ENCODE results near the gene R3HDM4. TPM values are rescaled to one million over a fixed set of nuclear protein-coding genes. Genes with fewer than 3 reads are reported as not detected.

The R3HDM4 gene
- total RNA-seq = 35.3 and 49.0 TPM in 2 replicates

DNA sequence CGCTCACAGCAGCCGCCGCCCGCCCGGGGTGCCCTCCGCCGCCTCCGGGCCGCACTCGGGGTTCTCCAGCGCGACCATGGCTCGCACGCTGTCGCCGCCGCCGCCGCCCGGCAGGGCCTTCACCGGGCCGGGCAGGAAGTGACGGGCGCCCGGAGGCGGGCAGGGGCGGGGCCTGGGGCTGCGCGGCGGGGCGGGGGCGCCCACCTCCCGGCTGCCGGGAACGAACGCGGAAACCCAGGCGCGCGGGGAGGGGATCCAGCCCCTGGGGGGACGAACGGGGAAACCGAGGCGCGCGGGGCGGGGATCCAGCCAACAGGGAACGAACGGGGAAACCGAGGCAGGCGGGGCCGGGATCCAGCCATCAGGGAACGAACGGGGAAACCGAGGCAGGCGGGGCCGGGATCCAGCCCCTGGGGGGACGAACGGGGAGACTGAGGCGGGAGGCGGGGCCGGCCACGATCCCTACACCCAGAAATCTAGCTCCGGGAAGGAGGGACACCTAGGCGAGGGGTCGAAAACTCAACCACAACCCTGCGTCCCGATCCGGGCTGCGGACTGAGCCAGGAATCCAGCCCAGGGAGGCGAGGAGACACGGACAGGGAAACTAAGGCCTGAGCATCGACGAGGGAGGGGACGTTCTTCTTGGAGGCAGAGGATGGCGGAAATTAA is at the start of gene R3HDM4:
Gene R3HDM4 (minus strand): TSS at position 140 of the 669 bp plus-strand sequence. CDS start 62 bp downstream, at position 78.

DNA sequence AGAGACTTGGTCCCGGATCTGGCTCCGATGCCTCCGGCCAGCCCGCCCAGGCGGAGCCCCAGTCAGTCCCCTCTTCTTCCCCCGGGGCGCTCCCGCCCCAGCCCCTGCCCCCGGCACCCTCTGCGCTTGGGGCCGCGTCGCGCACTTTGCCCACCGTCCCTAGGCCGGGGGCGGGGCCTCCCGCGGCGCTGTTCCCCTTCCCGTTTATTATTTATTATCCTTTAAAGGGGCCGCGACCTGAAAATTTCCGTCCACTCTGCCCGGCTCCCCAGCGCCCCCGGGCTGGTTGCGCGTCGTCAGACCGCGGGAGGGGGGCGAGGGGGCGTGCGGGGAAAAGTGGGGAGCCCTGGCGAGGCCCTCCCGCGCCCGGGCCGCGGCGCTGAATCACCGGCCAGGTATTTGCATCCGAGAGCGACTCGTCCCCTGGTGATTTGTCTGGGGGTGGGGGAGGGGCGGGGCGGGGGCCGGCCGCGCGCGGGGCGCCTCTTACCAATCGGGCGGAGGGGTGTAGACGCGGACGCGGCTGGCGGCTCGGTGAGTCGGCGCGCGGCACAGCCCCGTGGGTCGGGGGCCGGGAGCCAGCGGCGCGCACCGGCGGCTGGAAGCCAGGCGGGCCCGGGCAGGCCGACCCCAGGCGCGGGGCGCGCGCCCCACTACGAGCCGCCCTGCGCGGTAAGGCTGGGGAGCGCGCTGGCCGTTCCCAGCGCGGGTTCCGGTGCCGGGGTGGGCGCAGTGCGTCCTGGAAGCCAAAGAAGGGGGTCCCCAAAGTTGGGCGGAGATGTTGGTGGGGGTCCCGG is 12.7 kb upstream of the R3HDM4 start, which contains the start of gene ARID3A:
Gene ARID3A (plus strand): TSS at position 510 of the 797 bp plus-strand sequence. CDS start 3,494 bp downstream, outside the sequence.

GRCh38 chr19:917323-918151 is 4.5 kb upstream of the R3HDM4 start, which contains the start of gene KISS1R:
Gene KISS1R (plus strand): TSS chr19:917333. CDS start chr19:917503, 170 bp downstream.

DNA sequence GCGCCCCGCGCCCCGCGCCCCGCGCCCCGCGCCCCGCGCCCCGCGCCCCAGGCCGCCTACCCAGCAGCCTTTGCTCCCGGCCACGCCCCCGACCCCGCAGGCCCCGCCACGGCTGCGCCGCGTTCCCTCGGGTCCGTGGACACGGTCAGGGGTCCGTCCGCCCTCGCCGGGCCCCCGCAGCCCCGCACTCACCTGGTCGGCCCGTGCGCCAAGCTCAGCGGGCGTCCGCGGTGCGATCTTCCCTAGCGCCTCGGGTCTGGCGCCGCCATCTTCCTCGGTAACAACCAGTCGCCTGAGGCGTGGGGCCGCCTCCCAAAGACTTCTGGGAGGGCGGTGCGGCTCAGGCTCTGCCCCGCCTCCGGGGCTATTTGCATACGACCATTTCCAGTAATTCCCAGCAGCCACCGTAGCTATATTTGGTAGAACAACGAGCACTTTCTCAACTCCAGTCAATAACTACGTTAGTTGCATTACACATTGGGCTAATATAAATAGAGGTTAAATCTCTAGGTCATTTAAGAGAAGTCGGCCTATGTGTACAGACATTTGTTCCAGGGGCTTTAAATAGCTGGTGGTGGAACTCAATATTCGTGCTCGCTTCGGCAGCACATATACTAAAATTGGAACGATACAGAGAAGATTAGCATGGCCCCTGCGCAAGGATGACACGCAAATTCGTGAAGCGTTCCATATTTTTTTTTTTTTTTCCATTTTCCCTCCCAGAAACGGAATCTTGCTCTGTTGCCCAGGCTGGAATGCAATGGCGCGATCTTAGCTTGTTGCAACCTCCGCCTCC is 19.9 kb downstream of the R3HDM4 start, which contains the start of the genes MED16 and RNU6-9:
Gene MED16 (minus strand): TSS at position 294 of the 796 bp plus-strand sequence. CDS start 2,056 bp downstream, outside the sequence.
Gene RNU6-9 (plus strand): TSS at position 591 of the 796 bp plus-strand sequence.

GRCh38 chr19:858868-859843 is 53.9 kb downstream of the R3HDM4 start, which contains the start of gene CFD:
Gene CFD (plus strand): TSS chr19:859664. CDS start chr19:859690, 26 bp downstream.

DNA sequence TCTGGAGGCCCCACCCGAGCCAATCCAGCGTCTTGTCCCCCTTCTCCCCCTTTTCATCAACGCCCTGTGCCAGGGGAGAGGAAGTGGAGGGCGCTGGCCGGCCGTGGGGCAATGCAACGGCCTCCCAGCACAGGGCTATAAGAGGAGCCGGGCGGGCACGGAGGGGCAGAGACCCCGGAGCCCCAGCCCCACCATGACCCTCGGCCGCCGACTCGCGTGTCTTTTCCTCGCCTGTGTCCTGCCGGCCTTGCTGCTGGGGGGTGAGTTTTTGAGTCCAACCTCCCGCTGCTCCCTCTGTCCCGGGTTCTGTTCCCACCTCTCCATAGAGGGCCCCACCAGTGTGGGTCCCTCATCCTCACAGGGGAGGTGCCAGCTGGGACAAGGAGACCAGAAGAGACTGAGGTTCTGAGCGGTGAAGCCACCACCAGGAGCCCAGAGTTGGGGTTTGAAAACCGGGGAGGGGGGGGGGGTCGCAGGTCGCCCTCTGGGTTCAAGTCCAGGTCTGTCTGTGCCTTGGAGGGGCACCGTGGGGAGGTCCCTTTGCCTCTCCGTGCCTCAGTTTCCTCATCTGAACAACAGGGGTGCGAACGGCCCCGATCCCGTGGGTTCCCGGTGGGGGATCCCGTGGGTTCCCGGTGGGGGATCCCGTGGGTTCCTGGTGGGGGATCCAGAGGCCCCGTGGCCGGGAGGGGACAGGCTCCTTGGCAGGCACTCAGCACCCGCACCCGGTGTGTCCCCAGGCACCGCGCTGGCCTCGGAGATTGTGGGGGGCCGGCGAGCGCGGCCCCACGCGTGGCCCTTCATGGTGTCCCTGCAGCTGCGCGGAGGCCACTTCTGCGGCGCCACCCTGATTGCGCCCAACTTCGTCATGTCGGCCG is 60.6 kb downstream of the R3HDM4 start, which contains the start of gene ELANE:
Gene ELANE (plus strand): TSS at position 168 of the 878 bp plus-strand sequence. CDS start 26 bp downstream, at position 194.

Small RNA genes within 50 kb of the gene (small RNA-seq; reads per million reads assigned to genes)
- gene RNU6-9 = 6.2 reads per million, percentile 93 among the genes with 10 or more reads in this experiment

Other genes with a start within 250 kb of the R3HDM4 start
- 221 and 628 TPM in 2 replicates for gene FSTL3, start 236.8 kb downstream of the R3HDM4 start, total RNA-seq
- not detected in 2 replicates for gene PRSS57, start 217.8 kb downstream of the R3HDM4 start, total RNA-seq
- 0.11 and 1.2 TPM in 2 replicates for gene PALM, start 204.3 kb downstream of the R3HDM4 start, total RNA-seq
- gene MISP, start 162.1 kb downstream of the R3HDM4 start, total RNA-seq = 11.0 and 58.5 TPM in 2 replicates
- 106 and 194 TPM in 2 replicates for gene PTBP1, start 115.8 kb downstream of the R3HDM4 start, total RNA-seq
- gene PLPPR3, start 91.3 kb downstream of the R3HDM4 start, total RNA-seq = under 0.01 TPM in 1 of 2 replicates, not detected in the other
- not detected in 2 replicates for gene AZU1, start 85.4 kb downstream of the R3HDM4 start, total RNA-seq
- gene PRTN3, start 72.2 kb downstream of the R3HDM4 start, total RNA-seq = not detected in 2 replicates
- not detected in 2 replicates for gene ELANE, start 60.9 kb downstream of the R3HDM4 start, total RNA-seq
- 1.3 and 1.6 TPM in 2 replicates for gene CFD, start 53.6 kb downstream of the R3HDM4 start, total RNA-seq
- 25.5 and 32.2 TPM in 2 replicates for gene MED16, start 20.0 kb downstream of the R3HDM4 start, total RNA-seq
- gene RNU6-9, start 19.7 kb downstream of the R3HDM4 start, total RNA-seq = not detected in 2 replicates
- gene KISS1R, start 4.1 kb upstream of the R3HDM4 start, total RNA-seq = not detected in 2 replicates
- gene ARID3A, start 12.8 kb upstream of the R3HDM4 start, total RNA-seq = 177 and 216 TPM in 2 replicates
- 60.1 TPM in 2 replicates for gene WDR18, start 71.1 kb upstream of the R3HDM4 start, total RNA-seq
- under 0.01 and 0.79 TPM in 2 replicates for gene GRIN3B, start 87.2 kb upstream of the R3HDM4 start, total RNA-seq
- 79.3 and 114 TPM in 2 replicates for gene TMEM259, start 107.9 kb upstream of the R3HDM4 start, total RNA-seq
- gene RNU6-2, start 108.3 kb upstream of the R3HDM4 start, total RNA-seq = not detected in 2 replicates
- 33.0 and 118 TPM in 2 replicates for gene CNN2, start 113.4 kb upstream of the R3HDM4 start, total RNA-seq
- 13.0 and 14.0 TPM in 2 replicates for gene ABCA7, start 126.9 kb upstream of the R3HDM4 start, total RNA-seq
- 1.2 and 8.4 TPM in 2 replicates for gene ARHGAP45, start 153.9 kb upstream of the R3HDM4 start, total RNA-seq
- gene POLR2E, start 182.2 kb upstream of the R3HDM4 start, total RNA-seq = 55.0 and 196 TPM in 2 replicates
- 203 and 236 TPM in 2 replicates for gene GPX4, start 190.8 kb upstream of the R3HDM4 start, total RNA-seq